Heart left ventricle (tissue), 16 donors: ENCODE data around the gene GPRC5A. TPM values are rescaled to one million over a fixed set of nuclear protein-coding genes. Genes with fewer than 3 reads are reported as not detected.
"Not testable (repeated sequence)": the region's sequence is repeated elsewhere in the genome, so short reads cannot be mapped to it uniquely, and the experiment has no call there.

Experiments used
- ATAC-seq, 4 donors: fragments of 200-7000 bp; cut with Tn5 transposase; one replicate each; pipeline ENCODE4 v1.9.1; 2020 to 2022; ENCODE audit warnings: moderate library complexity in 4 of 4, mild to moderate bottlenecking in 3 of 4, moderate number of reproducible peaks in 1 of 4
- DNase-seq, 5 donors: peaks; one replicate each; pipeline ENCODE4 v3.0.0-alpha.2; 2020
- H3K27ac ChIP-seq, 12 donors: fragments of 200-600 bp; sonication (generic) in 4 of 12; one replicate each; pipeline versions ENCODE4 v1.5.0 to v1.8.0; 2016 to 2022; ENCODE audit warnings: mild to moderate bottlenecking in 2 of 12
- H3K27me3 ChIP-seq, 9 donors: fragments of 200-600 bp; sonication (generic) in 2 of 9; one replicate each; pipeline versions ENCODE4 v1.5.1 to v1.8.0; 2016 to 2022; ENCODE audit warnings: mild to moderate bottlenecking in 3 of 9
- H3K36me3 ChIP-seq, 9 donors: fragments of 200-600 bp; sonication (generic) in 2 of 9; one replicate each; pipeline versions ENCODE4 v1.5.0 to v1.8.0; 2018 to 2022; ENCODE audit warnings: mild to moderate bottlenecking in 2 of 9
- H3K4me1 ChIP-seq, 12 donors: fragments of 200-600 bp; sonication (generic) in 4 of 12; one replicate each; pipeline versions ENCODE4 v1.5.0 to v1.8.0; 2016 to 2022; ENCODE audit warnings: mild to moderate bottlenecking in 3 of 12
- H3K4me3 ChIP-seq, 12 donors: fragments of 200-600 bp; sonication (generic) in 4 of 12; one replicate each; pipeline versions ENCODE4 v1.5.0 to v1.8.0; 2017 to 2022; ENCODE audit warnings: mild to moderate bottlenecking in 9 of 12, moderate library complexity in 4 of 12
- H3K9me3 ChIP-seq, 12 donors: fragments of 200-600 bp; sonication (generic) in 4 of 12; one replicate each; pipeline versions ENCODE4 v1.5.0 to v1.8.0; 2016 to 2022; ENCODE audit warnings: mild to moderate bottlenecking in 1 of 12
- POLR2A ChIP-seq, 2 donors: fragments of 450-650 bp; IDR thresholded peaks; one replicate each; pipeline ENCODE4 v1.6.1; 2017; ENCODE audit warnings: antibody characterized with exemption in 2 of 2, mild to moderate bottlenecking in 2 of 2, moderate library complexity in 2 of 2
- WGBS, 4 donors: extraction: QIAGEN DNeasy Blood & Tissue Kit in 2 of 4; methylation state at CpG; one replicate each; pipeline versions ENCODE4 v1.1.5 to v1.1.7; 2013 to 2018; 5-methylcytosine and 5-hydroxymethylcytosine counted together
- intact Hi-C, 10 donors: fragments of 100-400 bp; cut with DNase I; formaldehyde crosslinking; loops; one replicate each; pipeline versions ENCODE4 v1.11.1 to v1.14.2; 2022
- long read RNA-seq, 3 donors: library from polyadenylated mRNA; unstranded; transcript quantifications; one replicate each; pipeline ENCODE4 v2.0.0, GENCODE V29; 2020 to 2021
- polyA plus RNA-seq, 2 donors: library from polyadenylated mRNA; stranded (reverse); fragments of 200-250 nt; gene quantifications; one replicate each; pipeline ENCODE4 v1.2.3, GENCODE V29; 2013
- total RNA-seq, 9 donors: library from RNA; depleted of rRNA in 2 of 9; stranded (reverse); fragments of >200 nt in 2 of 9; fragmentation: NEBNext Ultra II Directional in 3 of 9; extraction: Animal tissue kit (Norgen Biotek cat#: 25700) in 3 of 9; gene quantifications; one replicate each; pipeline versions ENCODE4 v1.1.0 to v1.2.4, GENCODE V29; 2016 to 2023
- TF ChIP-seq, protein P1 (sequence below), 12 donors: fragments of 200-600 bp; sonication (generic) in 4 of 12; IDR thresholded peaks; one replicate each; pipeline versions ENCODE4 v1.5.0 to v1.8.0; 2018 to 2022; ENCODE audit warnings: antibody characterized with exemption in 12 of 12, mild to moderate bottlenecking in 5 of 12
- donor health status: ischemic (EF 13 %, LVEDD 7.1; RV severe dilation, severe dysfunction).
- donor health status: healthy with polysubstance abuse.
- donor health status: DM: no; HTN: yes; CAD: no.
- donor health status: DM: no; HTN: no; CAD: no.
- donor health status: ischemic (EF 25% LVEDD 6.9; RV normal size, moderate dysfunction).
- donor health status: ischemic (EF 25% LVEDD 5.7; RV mildly dilated, moderate dysfunction).
- donor health status: healthy.
- donor health status: DM: yes; HTN: yes; CAD: no.
- donor health status: ischemic (EF 35%, LVEDD 5.7; RV mildly dilated, moderate dysfunction).
- donor health status: nonischemic (EF 11% LVEDD 7.7; RV severe dilation, severe dysfunction).
- donor health status: DM: yes; HTN: yes; CAD: no.
- donor health status: PGD.
- donor health status: ischemic (EF 29% LVEDD 5.4; RV normal size, mild dysfunction).
- donor health status: nonischemic (EF 23%, LVEDD 6.1; RV moderate dilation, normal function).

Gene GPRC5A, protein sequence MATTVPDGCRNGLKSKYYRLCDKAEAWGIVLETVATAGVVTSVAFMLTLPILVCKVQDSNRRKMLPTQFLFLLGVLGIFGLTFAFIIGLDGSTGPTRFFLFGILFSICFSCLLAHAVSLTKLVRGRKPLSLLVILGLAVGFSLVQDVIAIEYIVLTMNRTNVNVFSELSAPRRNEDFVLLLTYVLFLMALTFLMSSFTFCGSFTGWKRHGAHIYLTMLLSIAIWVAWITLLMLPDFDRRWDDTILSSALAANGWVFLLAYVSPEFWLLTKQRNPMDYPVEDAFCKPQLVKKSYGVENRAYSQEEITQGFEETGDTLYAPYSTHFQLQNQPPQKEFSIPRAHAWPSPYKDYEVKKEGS
- total RNA-seq (1 to 10 TPM in 6 of 9 donors, under 1 TPM in 3; 0.27 to 5.3 (median 1.3) TPM), polyA plus RNA-seq (under 1 TPM; 0.40 to 0.61 TPM)
- long read RNA-seq, donor 1 = 0 reads
- long read RNA-seq, donor 2 = 0 reads
- long read RNA-seq, donor 3 = 0 reads

DNA sequence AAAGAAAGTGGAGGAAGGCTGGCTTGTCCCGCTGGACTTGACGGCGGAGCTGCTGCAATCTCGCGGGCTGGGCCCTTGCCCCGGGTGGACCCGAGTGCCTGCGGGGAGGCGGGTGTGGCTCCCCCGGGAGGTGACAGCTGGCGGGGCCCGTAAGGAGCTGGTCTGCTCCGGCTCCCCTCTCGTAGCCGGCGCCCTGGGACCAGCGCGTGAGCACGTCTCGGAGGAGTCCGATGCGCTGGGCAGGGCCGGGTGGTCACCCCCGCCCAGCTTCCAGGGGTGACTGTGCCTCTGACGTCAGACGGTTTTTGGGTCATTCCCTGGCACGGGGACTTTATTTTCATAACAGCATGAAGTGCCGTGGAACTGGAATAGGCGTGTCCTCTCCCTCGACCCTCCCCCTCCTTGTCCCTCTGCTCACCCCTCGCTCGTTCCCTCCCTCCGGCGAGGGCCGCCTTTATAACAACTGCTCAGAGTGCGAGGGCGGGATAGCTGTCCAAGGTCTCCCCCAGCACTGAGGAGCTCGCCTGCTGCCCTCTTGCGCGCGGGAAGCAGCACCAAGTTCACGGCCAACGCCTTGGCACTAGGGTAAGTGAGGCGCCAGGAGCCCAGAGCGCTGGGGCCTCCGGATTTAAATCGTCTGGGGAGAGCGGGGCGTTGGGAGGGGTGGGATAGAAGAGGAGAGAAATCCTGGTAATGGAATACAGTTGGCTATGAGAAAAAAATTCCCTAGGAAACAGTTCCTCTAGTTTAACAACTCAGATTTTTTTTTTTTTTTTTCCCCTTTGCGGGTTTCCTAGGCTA lies at the start of gene GPRC5A:
Gene GPRC5A, plus strand, starts transcription at position 483 of the 801 bp plus-strand sequence. CDS start 16,688 bp downstream, outside the sequence.
- Histone ChIP-seq H3K36me3 (no peaks in the 10 kb centered on the region), H3K27me3 (peaks cover 0 to 39% (median 11%) of the 10 kb centered on the region in 9 donors), H3K4me3 (peak within 1 kb of the TSS; percentile 30 to 67 (median 50)), H3K4me1 (peaks cover 0 to 20% (median 10%) of the 10 kb centered on the region in 12 donors), H3K9me3 (no peaks in the 10 kb centered on the region), H3K27ac (peak within 1 kb of the TSS in 8 of 12 donors; percentile 12 to 69 (median 46))
- TF ChIP-seq, protein P1, sequence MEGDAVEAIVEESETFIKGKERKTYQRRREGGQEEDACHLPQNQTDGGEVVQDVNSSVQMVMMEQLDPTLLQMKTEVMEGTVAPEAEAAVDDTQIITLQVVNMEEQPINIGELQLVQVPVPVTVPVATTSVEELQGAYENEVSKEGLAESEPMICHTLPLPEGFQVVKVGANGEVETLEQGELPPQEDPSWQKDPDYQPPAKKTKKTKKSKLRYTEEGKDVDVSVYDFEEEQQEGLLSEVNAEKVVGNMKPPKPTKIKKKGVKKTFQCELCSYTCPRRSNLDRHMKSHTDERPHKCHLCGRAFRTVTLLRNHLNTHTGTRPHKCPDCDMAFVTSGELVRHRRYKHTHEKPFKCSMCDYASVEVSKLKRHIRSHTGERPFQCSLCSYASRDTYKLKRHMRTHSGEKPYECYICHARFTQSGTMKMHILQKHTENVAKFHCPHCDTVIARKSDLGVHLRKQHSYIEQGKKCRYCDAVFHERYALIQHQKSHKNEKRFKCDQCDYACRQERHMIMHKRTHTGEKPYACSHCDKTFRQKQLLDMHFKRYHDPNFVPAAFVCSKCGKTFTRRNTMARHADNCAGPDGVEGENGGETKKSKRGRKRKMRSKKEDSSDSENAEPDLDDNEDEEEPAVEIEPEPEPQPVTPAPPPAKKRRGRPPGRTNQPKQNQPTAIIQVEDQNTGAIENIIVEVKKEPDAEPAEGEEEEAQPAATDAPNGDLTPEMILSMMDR (IDR thresholded peaks at IDR 0.05) = peak in 2 of 12 donors; percentile 9 to 14
- TF ChIP-seq POLR2A (IDR thresholded peaks at IDR 0.05) = peak in 1 of 2 donors; percentile 35
- intact Hi-C loops = no loop called here
- ATAC-seq (peak; percentile 68 to 94 (median 91)), DNase-seq (peak; percentile 61 to 85 (median 78))
- WGBS, 4 donors = 1 to 2% (median 2%) methylated on average over 35 to 50 of the region's 50 CpGs

DNA sequence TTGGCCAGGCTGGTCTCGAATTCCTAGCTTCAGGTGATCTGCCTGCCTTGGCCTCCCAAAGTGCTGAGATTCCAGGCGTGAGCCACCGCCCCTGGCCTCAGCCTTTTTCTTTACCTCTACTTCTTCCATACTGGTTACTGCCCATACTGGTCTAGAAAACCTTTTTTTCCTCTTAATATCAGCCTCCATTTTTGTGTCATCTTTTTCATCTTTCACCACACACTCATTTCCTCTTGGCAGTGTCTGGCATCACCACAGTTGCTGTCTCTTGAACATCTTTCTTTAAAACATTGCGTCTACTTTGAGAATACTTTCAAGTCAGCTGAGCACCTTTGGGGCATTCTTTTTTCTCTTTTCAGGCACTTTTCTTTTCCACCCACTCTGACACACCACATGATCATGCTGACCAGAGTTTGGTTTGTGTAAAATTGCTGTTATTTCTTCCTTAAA lies 45.5 kb upstream of the GPRC5A start:
- no peaks in the 10 kb centered on the region for H3K36me3 ChIP-seq
- H3K4me3 ChIP-seq = no peak overlapping the region
- intact Hi-C loops = loop anchor here in 1 of 10 donors (2.0 kb wide), 1 partner anchor 37 kb away; no protein-coding TSS in a partner anchor
- no peaks in the 10 kb centered on the region for H3K9me3 ChIP-seq
- H3K27me3 ChIP-seq = no peaks in the 10 kb centered on the region
- ATAC-seq (no peak), DNase-seq (no peak)
- TF ChIP-seq, protein P1 (IDR thresholded peaks at IDR 0.05) = no peak
- TF ChIP-seq POLR2A (IDR thresholded peaks at IDR 0.05) = no peak
- H3K4me1 ChIP-seq = no peaks in the 10 kb centered on the region
- H3K27ac ChIP-seq = no peak overlapping the region
- WGBS, 4 donors = 93 to 96% (median 95%) methylated on average over 4 of the region's 4 CpGs

DNA sequence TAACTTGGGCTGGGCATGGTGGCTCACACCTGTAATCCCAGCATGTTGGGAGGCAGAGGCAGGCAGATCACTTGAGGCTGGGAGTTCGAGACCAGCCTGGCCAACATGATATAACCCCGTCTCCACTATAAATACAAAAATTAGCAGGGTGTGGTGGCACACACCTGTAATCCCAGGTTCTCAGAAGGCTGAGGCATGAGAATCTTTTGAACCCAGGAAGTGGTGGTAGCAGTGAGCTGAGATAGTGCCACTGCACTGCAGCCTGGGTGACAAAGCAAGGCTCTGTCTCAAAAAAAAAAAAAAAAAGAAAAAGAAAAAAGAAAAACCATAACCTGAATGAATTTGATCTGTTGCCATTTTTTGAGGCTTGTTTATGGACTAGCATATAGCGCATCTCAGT lies 44.6 kb upstream of the GPRC5A start:
- H3K4me1 ChIP-seq, H3K9me3 ChIP-seq, H3K36me3 ChIP-seq, ATAC-seq, H3K4me3 ChIP-seq, H3K27ac ChIP-seq, H3K27me3 ChIP-seq, DNase-seq: not testable (repeated sequence)
- WGBS, 4 donors = 91 to 96% (median 94%) methylated on average over 3 of the region's 3 CpGs
- intact Hi-C loops = loop anchor here in 1 of 10 donors (2.0 kb wide), 1 partner anchor 36 kb away; no protein-coding TSS in a partner anchor

DNA sequence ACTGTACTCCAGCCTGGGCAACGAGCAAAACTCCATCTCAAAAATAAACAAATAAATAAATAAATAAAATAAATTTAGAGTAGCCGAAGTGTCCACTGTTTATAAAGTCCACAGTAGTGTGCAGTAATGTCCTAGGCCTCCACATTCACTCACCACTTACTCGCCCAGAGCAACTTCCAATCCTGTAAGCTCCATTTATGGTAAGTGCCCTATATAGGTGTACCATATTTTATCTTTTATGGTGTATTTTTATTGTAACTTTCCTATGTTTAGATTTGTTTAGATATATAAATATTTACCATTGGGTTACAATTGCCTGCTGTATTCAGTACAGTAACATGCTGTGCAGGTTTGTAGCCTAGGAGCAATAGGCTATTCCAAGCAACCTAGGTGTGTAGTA lies 37.9 kb upstream of the GPRC5A start:
- DNase-seq (no peak), ATAC-seq (no peak)
- Histone ChIP-seq H3K27ac (no peak overlapping the region), H3K4me3 (no peak overlapping the region), H3K36me3 (no peaks in the 10 kb centered on the region), H3K4me1 (no peaks in the 10 kb centered on the region), H3K9me3 (no peaks in the 10 kb centered on the region), H3K27me3 (no peaks in the 10 kb centered on the region)
- TF ChIP-seq POLR2A (IDR thresholded peaks at IDR 0.05) = no peak
- TF ChIP-seq, protein P1 (IDR thresholded peaks at IDR 0.05) = no peak
- intact Hi-C loops = no loop called here
- 60 to 63% (median 62%) methylated on average over 3 of the region's 3 CpGs for WGBS, 4 donors
